Lower leg skin (tissue), 3 donors: ENCODE measurements around the gene FAM170B.

Experiments
- CTCF ChIP-seq, 3 donors: fragments of 450-650 bp; IDR thresholded peaks; one replicate each; pipeline ENCODE4 v1.5.1; 2016; ENCODE audit warnings: antibody characterized with exemption in 3 of 3, mild to moderate bottlenecking in 3 of 3, moderate library complexity in 2 of 3
- POLR2A ChIP-seq, 2 donors: fragments of 450-650 bp; IDR thresholded peaks; one replicate each; pipeline ENCODE4 v1.6.1; 2016 to 2017; ENCODE audit warnings: antibody characterized with exemption in 2 of 2, mild to moderate bottlenecking in 1 of 2, moderate library complexity in 1 of 2

GRCh38 chr10:49123981-49124950, 9.6 kb downstream of the FAM170B start:
- no peak for TF ChIP-seq CTCF (IDR thresholded peaks at IDR 0.05)
- TF ChIP-seq POLR2A (IDR thresholded peaks at IDR 0.05), result no peak
